HG02610 (cell line): ENCODE data around the gene SRI.
"Not testable (repeated sequence)": the region's sequence is repeated elsewhere in the genome, so short reads cannot be mapped to it uniquely, and the experiment has no call there.

Experiments
- ATAC-seq: cut with Tn5 transposase; IDR thresholded peaks from one replicate; pipeline ENCODE4 v1.9.1; 2021; ENCODE audit warnings: mild to moderate bottlenecking, moderate library complexity; ENCODE audit not compliant: unreplicated experiment

SRI gene, protein sequence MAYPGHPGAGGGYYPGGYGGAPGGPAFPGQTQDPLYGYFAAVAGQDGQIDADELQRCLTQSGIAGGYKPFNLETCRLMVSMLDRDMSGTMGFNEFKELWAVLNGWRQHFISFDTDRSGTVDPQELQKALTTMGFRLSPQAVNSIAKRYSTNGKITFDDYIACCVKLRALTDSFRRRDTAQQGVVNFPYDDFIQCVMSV

DNA sequence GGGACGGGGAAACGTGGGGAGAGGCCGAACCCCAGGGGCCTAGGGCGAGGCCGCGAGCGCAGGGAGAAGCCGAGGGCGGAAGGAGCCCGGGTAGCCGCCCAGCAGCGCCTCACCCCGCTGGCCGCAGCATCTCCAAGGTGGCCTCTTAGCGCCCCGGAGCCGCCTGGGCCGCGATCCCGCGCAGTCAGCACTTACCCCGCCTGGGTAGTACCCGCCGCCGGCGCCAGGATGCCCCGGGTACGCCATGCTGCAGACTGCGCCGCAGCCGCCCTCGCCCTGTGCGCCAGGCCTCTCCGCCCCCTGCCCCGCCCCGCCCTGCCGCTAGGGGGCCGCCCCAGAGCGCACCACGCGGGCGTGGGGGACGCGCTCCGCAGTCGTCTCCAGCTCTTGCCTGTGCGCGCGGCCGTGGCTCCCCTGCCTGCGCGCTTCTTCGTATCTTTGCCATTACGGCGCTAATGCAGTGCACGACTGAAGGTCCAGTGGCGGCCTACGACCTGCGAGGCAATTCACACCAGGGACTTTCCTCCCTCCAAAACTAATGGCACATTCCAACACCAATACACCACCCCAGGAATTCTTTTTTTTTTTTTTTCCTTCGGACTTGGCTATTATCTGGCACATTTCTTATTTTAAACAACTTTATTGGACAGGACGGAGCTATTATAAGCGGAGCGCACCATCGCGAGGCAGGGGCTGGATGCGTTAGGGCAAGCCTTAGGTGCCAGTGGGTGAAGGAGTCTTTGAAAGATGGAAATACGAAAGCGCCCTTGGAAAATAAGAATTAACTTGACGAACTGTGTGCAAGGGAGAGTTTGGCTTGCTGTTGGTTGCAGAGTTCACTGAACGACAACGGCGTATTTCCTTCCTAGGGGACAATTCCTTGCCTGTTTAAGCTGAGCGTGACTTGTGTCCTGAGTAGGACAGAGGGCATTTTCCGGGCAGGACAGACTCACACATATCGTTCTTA is at the start of gene SRI:
Gene SRI (minus strand): TSS at position 258 of the 967 bp plus-strand sequence. CDS start 12 bp downstream, at position 246.
- peak; percentile 73 for ATAC-seq

DNA sequence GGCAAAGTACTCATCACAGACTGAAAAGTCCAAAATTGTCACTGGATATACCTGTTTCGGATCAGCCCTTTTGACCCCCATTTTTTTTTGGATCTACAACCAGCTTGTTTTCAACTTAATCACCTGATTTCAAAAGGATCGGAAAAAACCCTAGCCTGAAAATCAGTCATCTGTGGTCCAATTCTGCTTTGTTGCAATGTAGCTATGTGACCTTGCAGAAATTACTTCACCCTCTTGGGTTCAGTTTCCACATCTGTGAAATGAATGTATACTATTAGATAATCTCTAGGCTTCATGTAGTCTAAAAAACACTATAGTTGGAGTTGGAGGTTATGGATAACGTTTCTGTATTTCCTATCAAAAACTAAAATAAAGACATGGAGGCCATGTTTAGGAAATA is 49.7 kb upstream of the SRI start:
- ATAC-seq = no peak

DNA sequence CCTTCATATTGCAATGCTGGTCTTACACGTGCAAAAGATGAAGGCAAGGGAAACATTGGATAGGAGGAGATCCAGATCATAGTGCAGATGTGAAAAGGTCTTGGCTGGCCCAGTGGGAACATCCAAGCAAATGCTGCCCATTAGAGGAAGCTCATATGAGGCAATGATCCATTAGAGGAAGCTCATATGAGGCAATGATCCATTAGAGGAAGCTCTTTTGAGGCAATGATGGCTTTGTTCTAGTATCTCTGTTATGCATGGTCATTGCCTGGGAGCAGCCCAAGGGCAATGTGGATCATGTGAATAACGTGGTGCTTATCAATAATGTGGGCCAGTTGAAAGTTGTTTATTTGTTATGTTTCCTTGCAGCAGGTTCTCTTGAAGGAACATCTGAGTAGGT is 49.0 kb upstream of the SRI start:
- ATAC-seq = no peak

DNA sequence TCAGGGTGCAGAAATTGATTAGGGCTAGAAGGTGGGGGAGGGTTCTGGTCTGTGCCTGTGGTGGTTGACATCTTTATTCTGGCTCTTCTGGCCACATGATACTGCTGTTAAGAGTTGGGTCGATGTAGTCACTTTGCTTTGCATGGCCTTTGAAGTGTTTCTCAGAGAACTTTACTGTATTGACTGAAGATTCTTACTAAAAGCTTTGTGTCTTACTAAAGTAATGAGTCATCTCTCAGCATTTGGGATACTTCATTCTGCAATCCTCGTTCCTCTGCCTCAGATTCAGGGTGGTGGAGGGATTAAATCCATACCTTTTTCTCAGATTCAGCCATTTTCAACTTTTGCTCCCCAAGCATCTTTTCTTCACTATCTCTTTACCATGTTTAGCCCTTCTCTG is 48.2 kb upstream of the SRI start:
- no peak for ATAC-seq

DNA sequence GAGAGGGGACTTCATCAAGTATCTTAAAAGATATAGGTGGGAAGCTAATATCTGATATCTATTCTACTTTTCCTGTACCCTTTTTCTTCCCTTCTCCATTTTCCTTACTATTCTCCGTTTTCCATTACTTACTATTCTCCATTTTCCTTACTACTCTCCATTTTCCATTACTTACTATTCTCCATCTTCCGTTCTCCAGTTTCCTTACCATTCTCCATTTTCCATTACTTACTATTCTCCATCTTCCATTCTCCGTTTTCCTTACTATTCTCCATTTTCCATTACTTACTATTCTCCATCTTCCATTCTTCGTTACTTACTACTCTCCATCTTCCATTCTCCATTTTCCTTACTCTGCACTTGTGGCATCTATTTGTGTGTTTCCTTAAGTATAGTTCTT is 47.6 kb upstream of the SRI start:
- ATAC-seq = no peak

DNA sequence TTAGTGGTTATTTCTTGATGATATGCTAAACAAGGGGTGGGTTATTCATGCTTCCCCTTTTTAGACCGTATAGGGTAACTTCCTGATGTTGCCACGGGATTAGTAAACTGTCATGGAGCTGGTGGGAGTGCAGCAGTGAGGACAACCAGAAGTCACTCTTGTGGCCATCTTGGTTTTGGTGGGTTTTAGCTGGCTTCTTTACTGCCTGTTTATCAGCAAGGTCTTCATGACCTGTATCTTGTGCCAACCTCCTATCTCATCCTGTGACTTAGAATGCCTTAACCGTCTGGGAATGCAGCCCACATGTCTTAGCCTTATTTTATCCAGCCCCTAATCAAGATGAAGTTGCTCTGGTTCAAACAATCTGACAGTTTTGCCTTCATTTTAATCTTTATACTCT is 45.1 kb upstream of the SRI start:
- not testable (repeated sequence) for ATAC-seq

DNA sequence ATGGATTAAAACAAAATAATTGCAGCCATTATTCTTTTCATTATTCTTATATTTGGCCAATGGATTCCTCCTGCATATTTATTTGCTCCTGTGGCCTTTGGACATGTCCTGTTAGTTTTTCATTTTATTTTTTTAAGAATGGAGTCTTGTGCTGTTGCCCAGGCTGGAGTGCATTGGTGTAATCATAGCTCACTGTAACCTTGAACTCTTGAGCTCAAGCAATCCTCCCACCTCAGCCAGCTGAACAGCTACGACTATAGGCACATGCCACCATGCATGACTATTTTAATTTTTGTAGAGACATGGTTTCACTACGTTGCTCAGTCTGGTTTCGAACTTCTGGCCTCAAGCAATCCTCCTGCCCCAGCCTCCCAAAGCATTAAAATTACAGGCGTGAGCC is 42.7 kb upstream of the SRI start:
- ATAC-seq = no peak

DNA sequence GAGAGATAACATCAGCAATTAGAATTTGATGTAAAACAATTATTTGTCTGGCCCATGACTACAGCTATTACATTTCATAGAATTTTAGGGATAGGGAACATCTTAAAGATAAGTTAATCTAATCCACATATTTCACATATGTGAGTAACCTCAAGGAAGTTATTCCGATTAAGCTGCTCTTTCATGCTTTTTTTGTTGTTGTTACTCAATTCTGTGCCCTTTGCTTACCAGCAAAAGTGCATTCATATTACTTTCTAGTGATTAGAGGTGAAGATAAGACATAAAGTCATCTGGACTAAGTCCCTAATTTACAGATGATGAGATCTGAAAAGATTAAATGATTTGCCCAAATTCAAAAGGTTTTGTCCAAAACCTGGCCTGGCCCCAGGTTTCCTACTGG is 40.9 kb upstream of the SRI start:
- no peak for ATAC-seq

DNA sequence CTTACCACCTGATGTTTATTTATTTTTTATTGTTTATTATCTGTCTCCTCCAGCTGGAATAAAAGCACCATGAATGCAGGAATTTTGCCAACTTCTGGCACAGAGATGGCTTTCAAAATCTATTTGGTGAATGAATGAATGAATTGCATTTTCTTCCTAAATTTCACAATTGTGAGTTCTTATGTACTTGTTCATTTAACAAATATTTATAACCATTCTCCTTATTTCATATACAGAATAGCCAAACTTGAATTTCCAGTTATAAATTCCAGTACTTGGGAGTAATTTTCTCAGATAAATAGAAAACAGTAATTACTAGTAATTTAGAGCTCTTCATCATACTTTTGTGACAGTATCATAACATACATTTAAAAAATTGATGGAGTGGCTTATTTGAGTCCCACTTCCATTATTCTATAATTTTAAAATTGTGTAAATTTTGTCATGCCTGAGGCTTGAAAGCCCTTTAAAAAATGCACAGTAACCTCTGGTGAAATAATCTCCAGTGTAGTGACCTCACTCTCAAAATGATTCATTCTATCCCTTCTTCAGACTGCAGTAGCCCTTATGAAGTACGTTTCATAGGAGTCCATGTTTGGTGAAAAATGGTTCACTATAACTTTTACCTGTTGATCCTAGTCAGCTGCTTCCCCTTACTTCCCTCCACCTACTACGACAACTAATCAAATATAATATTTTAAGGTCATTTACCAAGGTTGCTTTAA is 40.0 kb upstream of the SRI start:
- ATAC-seq = no peak

DNA sequence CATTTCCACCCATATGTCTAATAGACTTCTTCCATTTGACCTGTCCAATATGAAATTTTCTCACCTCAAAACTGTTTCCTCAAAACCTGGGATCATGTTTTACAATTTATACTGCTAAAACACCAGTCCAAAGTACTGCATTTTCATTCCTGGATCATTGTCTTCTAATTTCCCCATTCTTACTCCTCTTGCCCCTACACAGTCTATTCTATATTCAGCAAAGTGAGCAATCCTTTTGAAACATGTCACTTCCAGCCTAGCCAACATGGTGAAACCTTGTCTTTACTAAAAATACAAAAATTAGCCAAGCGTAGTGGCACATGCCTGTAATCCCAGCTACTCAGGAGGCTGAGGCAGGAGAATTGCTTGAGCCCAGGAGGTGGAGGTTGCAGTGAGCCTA is 38.5 kb upstream of the SRI start:
- not testable (repeated sequence) for ATAC-seq

DNA sequence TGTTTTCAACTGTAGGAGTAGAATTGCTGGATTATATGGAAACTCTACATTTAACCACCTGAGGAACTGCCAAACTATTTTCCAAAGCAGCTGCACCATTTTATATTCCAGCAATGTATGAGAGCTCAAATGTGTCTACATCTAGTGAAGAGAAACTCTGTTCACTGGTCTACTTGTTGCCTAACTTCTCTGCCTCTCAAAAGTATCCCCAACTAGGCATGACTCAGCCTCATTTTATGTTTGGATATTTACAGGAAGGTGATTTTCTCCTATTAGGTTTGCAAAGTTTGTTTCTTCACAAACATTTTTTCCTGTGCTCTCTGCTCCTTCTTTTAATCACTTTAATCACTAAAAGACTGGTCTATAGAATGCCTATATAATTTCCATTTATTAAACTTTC is 37.1 kb upstream of the SRI start:
- ATAC-seq = no peak

DNA sequence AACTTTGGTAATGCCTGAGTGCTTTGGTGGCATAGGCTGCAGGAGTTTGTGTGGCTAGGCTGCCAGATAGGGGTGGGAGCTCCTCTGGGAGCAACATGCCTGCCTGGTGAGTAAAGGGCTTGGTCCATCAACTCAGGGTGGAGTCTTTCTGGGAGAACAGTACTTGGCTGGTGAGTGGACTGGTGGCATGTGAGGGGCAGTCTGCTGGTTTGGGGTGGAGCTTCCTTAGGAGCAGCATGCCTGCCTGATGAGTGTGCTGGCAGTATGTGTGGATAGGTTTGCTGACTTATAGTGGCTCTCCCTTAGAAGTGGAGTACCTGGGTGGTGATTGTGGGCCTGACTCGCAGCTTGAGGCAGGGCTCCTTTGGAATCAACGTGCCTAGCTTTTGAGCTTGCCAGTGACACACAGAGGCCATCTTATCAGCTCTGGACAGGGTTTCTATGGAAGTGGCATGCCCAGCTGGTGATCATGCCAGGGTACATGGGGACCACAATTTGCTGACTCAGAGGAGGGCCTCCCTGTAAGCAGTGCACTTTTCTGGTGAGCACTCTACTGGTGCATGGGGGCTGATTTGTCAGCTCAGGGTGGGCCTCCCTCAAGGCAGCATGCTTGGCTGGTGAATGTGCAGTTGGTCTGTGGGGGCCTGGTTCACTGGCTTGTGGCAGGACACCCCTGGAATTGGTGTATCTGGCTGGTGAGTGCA is 35.0 kb upstream of the SRI start:
- no peak for ATAC-seq

DNA sequence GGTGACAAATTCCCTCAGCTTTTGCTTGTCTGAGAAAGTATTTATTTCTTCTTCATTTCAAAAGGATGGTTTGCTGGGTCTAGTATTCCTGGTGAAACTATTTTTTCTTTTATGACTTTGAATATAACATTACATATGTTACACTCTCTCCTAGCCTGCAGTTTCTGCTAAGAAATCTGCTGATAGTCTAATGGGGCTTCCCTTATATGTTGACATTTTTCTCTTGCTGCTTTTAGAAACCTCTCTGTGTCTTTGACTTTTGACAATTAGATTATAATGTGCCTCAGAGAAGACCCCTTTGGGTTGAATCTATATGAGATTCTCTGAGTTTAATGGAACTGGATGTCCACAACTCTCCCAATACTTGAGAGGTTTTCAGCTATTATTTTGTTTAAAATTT is 33.8 kb upstream of the SRI start:
- ATAC-seq = no peak

DNA sequence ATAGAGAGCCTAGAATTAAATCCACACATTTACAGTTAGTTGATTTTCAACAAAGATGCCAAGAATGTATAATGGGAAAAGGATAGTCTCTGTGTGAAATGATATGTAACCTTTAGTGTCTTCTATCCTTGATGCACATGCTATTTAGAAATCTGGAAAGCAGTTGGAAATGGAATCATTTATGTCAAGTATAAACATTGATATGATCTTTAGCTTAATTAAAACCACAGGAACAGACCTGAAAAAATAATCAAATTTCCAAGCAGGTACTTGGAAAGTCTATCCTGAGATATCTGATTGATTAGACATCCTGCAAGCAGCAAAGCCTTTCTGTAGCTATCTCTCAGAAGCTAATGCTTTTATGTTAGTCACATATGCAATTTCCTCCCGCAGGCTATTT is 24.4 kb upstream of the SRI start:
- no peak for ATAC-seq

DNA sequence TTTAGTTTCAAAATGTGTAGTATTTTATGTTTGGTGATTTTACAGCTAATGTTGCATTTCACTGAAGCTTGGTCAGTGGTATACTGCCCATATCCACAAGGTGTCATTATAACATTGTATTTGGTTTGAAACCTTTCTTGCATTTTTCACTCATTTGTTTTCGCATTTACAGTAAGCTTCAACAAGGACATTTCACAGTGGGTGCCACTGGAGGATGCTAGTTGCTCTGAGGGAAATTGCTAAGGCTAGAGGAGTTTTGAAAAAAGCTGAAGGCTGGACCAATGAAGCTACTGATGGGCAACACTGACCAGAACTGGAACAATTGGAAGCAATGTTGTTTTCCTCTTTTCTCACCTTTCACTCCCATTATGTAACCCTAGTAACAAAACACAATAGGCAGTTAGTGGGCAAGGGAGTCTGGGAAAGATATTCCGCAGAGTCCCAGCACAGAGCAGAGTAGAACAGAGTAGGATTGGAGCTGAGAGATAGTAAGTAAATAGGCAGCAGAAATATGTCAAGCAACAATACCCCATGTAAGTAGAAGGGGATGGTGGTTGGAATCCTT is 23.6 kb upstream of the SRI start:
- ATAC-seq = no peak

DNA sequence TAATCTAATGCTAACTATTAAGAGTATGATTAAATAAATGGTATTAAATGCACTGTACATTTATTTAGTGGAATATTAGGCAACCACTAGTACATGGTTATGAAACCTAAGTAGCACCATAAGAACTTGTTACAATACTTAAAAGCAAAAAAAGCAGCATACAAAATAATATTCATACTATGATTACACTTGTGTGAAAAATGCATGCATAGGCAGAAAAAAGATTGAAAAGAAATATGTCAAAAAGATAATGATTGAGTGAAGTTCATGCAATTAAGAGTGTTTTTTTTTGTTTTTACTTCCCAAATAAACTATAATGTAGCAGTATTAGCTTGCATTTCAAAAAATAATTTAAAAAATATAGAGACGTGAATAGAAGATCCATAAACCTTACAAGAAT is 20.0 kb upstream of the SRI start:
- no peak for ATAC-seq

DNA sequence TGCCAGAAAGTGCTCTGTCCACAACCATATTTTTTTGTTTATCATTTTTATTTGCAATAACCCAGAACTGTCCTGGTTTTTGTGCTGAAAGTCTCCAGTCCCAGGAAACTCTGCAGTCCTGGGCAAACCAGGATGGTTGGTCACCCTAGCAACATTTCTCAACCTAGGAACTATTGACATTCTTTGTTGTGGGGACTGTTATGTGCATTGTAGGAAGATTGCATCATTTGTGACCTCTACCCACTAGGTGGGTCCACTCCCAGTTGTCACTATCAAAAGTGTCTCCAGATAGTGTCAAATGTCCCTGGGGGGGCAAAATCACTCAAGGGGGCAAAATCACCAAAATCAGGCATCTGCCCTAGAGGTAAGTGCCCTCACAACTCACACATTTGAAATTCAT is 14.0 kb upstream of the SRI start:
- no peak for ATAC-seq

DNA sequence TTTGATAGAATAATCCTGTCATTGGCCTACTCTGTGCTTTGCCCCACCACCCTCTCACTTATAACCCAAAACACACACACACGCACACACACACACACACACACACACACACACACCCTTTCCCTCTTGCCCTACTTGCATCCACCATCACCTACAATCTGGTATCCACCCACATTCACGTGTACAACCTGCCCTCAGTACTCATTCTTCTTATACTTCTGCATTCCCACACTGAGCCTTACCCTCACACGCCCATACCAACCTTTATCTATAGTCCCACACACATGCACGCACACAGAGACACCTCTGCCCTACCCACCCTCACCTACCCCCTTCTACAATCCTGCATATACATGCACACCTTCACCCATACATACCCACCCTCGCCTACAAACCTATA is 10.8 kb upstream of the SRI start:
- ATAC-seq = no peak

DNA sequence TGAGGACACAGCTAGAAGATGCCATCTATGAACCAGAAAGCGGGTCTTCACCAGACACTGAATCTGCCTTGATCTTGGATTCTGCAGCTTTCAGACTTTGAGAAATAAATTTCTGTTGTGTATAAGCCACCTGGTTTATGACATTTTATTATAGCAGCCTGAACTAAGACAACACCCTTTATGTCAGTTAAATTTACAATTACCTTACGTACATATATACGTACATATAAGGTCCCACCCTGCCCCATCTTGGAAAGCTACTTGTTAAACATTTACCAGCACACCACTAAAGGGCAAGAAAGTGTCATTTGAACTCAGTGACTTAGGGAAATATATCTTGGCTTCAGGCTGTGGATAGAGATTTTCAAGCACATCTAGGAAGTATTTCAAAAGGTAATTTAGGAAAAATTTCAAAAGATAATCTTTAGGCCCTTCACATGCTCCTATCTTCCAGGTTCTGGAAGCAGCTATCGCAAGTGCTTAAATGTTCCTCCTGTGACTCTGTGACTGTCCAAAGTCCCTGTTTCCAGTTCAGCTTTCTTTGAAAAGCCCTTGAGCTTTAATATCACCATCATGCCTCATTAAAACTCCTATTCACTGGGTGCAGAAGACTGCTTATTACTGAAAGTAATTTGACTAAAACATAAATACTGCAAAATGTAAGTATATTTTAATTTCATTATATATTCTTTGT is 9.6 kb upstream of the SRI start:
- no peak for ATAC-seq

DNA sequence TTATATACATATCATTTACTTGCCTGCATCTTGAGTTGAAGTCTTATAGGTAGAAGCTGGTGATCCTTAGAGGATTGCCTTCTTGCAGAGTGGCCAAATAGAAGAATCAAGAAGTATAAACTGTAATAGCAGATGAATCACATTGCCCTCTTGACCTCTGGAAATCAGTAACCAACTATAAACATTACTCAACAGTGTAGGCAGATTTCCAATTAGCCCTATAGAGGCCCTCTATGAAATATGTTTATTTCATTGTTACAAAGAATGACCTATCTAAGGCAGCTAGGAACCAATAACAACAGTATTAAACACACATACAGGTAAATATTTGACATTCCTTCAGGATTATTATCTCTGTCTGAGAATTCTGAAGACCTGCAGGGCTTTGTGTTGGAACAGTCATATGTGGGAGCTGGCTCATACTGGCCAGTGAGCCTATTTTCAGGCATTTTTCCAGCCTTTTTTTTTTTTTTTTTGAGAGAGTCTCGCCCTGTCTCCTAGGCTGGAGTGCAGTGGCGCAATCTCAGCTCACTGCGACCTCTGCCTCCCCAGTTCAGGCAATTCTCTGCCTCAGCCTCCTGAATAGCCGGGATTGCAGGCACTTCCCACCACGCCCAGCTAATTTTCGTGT is 7.2 kb upstream of the SRI start:
- no peak for ATAC-seq
